ENCODE data around the gene DMAC2. TPM values are rescaled to one million over a fixed set of nuclear protein-coding genes. Genes with fewer than 3 reads are reported as not detected.

The DMAC2 gene
- total RNA-seq, 1 experiment from 2014 or later: 77.6 TPM

GRCh38 chr19:41403181-41403970, 36.3 kb downstream of the DMAC2 start (continued):
- no peak for TF ChIP-seq ZNF671 (CRISPR knock-in tag; IDR thresholded peaks at IDR 0.05)
- TF ChIP-seq GRHL2 (CRISPR knock-in tag; IDR thresholded peaks at IDR 0.05; ENCODE audit: insufficient replicate concordance, severe bottlenecking): no peak
- no peak for TF ChIP-seq ELF4 (CRISPR knock-in tag; IDR thresholded peaks at IDR 0.05; ENCODE audit: low read depth)
- no peak for TF ChIP-seq JAZF1 (CRISPR knock-in tag; IDR thresholded peaks at IDR 0.05)

GRCh38 chr19:41402010-41402409, 37.7 kb downstream of the DMAC2 start:
- no peaks in the 10 kb centered on the region for H3K27me3 Mint-ChIP-seq (ENCODE audit: low read depth)
- no peak overlapping the region for H3K27ac Mint-ChIP-seq
- H3K4me1 Mint-ChIP-seq: peaks cover 17% of the 10 kb centered on the region
- POLR2A ChIA-PET: no interaction called here
- H3K4me3 Mint-ChIP-seq: no peak overlapping the region
- no peaks in the 10 kb centered on the region for H3K9me3 Mint-ChIP-seq
- CTCF ChIA-PET: no interaction called here
- TF ChIP-seq ESRRA (CRISPR knock-in tag; IDR thresholded peaks at IDR 0.05; ENCODE audit: borderline replicate concordance) (no peak), NR2C2 (CRISPR knock-in tag; IDR thresholded peaks at IDR 0.05) (no peak), CREM (CRISPR knock-in tag; IDR thresholded peaks at IDR 0.05) (no peak), E2F5 (CRISPR knock-in tag; IDR thresholded peaks at IDR 0.05) (no peak)
- no peaks in the 10 kb centered on the region for H3K36me3 Mint-ChIP-seq
- no peak for ATAC-seq
- DNase-seq (ENCODE audit: low spot score): no peak

- Mint-ChIP-seq H3K9me3 (no peaks in the 10 kb centered on the region), H3K27ac (no peak overlapping the region), H3K36me3 (no peaks in the 10 kb centered on the region), H3K4me1 (peaks cover 18% of the 10 kb centered on the region), H3K27me3 (ENCODE audit: low read depth) (no peaks in the 10 kb centered on the region), H3K4me3 (no peak overlapping the region)
- CTCF ChIA-PET: no interaction called here
- DNase-seq (ENCODE audit: low spot score): no peak
- POLR2A ChIA-PET: no interaction called here
- no peak for TF ChIP-seq HMGA2 (CRISPR knock-in tag; IDR thresholded peaks at IDR 0.05)
- no peak for TF ChIP-seq NR3C1 (CRISPR knock-in tag; conservative IDR thresholded peaks at IDR 0.05; ENCODE audit: low read depth)
- TF ChIP-seq E2F1 (CRISPR knock-in tag; IDR thresholded peaks at IDR 0.05): no peak
- no peak for TF ChIP-seq AR (CRISPR knock-in tag; IDR thresholded peaks at IDR 0.05)
- TF ChIP-seq ZNF532 (CRISPR knock-in tag; IDR thresholded peaks at IDR 0.05; ENCODE audit: borderline replicate concordance): no peak
- ATAC-seq: no peak
These were observed 38.2 kb downstream of the DMAC2 start for GRCh38 chr19:41401483-41401882.
